K562 (cell line): Measurements from ENCODE around the gene PSME1. TPM values are rescaled to one million over a fixed set of nuclear protein-coding genes. Genes with fewer than 3 reads are reported as not detected.

Experiments used
- ATAC-seq: fragments of 200-7000 bp; cut with Tn5 transposase; 3 replicates; pipeline ENCODE4 v1.9.1; 2020; ENCODE audit warnings: moderate library complexity
- BruUV-seq: library from RNA; stranded (reverse); fragments of 400-500 nt; replicated peaks from 2 replicates; lab custom pipeline; 2021; lab: Mats Ljungman, UMichigan
- CTCF ChIA-PET: fragments of 300-600 bp; formaldehyde crosslinking; extraction: SDS; loops from one replicate; lab custom pipeline; 2021; ENCODE audit warnings: low intra/inter-chr PET ratio; lab: Yijun Ruan, JAX
- POLR2A ChIA-PET: fragments of 300-600, 350-650 bp; sonication (Branson Sonifier 250); formaldehyde crosslinking; extraction: SDS; loops from one replicate; lab custom pipeline; 2021; ENCODE audit warnings: antibody characterized with exemption, inconsistent platforms; lab: Yijun Ruan, JAX
- DNase-seq, 4 experiments: peaks; one replicate each; pipeline versions ENCODE4 v3.0.0 to v3.0.0-alpha.2; 2011 to 2018; ENCODE audit warnings: low spot score in 3 of 4, mixed read lengths in 3 of 4; ENCODE audit errors: extremely low read depth in 1 of 4
- FAIRE-seq: peaks from 2 replicates; lab custom pipeline; 2011; peaks lifted over from hg19 to GRCh38; lab: Jason Lieb, UNC
- H2AFZ ChIP-seq: 2 replicates; pipeline ENCODE4 v1.6.0; 2011; ENCODE audit warnings: low read depth, low read length, control low read depth, inconsistent platforms
- H3K27ac ChIP-seq: fragments of 200-600 bp; 3 replicates; pipeline ENCODE4 v1.8.0; 2011; ENCODE audit warnings: low read depth, mild to moderate bottlenecking, control low read depth, inconsistent platforms, low read length, moderate library complexity, mixed read lengths; ENCODE audit errors: extremely low read depth
- H3K27me3 ChIP-seq, 2 experiments: fragments of 300-600 bp in 1 of 2; 2 replicates in 1 of 2; 3 replicates in 1 of 2; pipeline versions ENCODE4 v1.6.0 to v1.8.0; 2011; ENCODE audit warnings: inconsistent platforms in 2 of 2, low read length in 2 of 2, mild to moderate bottlenecking in 1 of 2, mixed read lengths in 1 of 2, moderate library complexity in 1 of 2; ENCODE audit not compliant: control insufficient read depth in 2 of 2, insufficient read depth in 2 of 2
- H3K36me3 ChIP-seq: fragments of 300-600 bp; 3 replicates; pipeline ENCODE4 v1.8.0; 2011; ENCODE audit warnings: mild to moderate bottlenecking, low read length, inconsistent platforms; ENCODE audit not compliant: control insufficient read depth, insufficient read depth
- H3K4me1 ChIP-seq, 2 experiments: fragments of 200-600 bp in 1 of 2; replicated peaks in 1 of 2; 2 replicates in 1 of 2; 3 replicates in 1 of 2; pipeline versions ENCODE4 v1.5.1 to v1.8.0; 2011; ENCODE audit warnings: inconsistent platforms in 2 of 2, low read length in 2 of 2, mild to moderate bottlenecking in 1 of 2, mixed read lengths in 1 of 2, moderate library complexity in 1 of 2; ENCODE audit not compliant: control insufficient read depth in 2 of 2, insufficient read depth in 2 of 2
- H3K4me2 ChIP-seq: 2 replicates; pipeline ENCODE4 v1.6.1; 2011; ENCODE audit warnings: low read length, control low read depth, inconsistent platforms, mixed read lengths; ENCODE audit not compliant: insufficient read depth
- H3K4me3 ChIP-seq: fragments of 200-600 bp; sonication (generic), shearing (Covaris generic); 2 replicates; pipeline ENCODE4 v1.5.1; 2016; ENCODE audit warnings: control low read depth, inconsistent platforms
- H3K79me2 ChIP-seq: fragments of 200-600 bp; 3 replicates; pipeline ENCODE4 v1.8.0; 2011; ENCODE audit warnings: low read length, inconsistent platforms; ENCODE audit not compliant: control insufficient read depth, insufficient read depth
- H3K9ac ChIP-seq, 2 experiments: 2 replicates each; pipeline versions ENCODE4 v1.6.0 to v1.6.1; 2011; ENCODE audit warnings: low read depth in 2 of 2, low read length in 2 of 2, control low read depth in 1 of 2, inconsistent platforms in 1 of 2, mild to moderate bottlenecking in 1 of 2, mixed read lengths in 1 of 2; ENCODE audit not compliant: insufficient read depth in 1 of 2
- H3K9me1 ChIP-seq: one replicate; pipeline ENCODE4 v1.6.0; 2011; ENCODE audit warnings: inconsistent platforms, mild to moderate bottlenecking, low read length, moderate library complexity; ENCODE audit not compliant: control insufficient read depth, insufficient read depth
- H3K9me3 ChIP-seq: replicated peaks from 2 replicates; pipeline ENCODE4 v1.5.1; 2011; ENCODE audit warnings: low read depth, low read length, inconsistent platforms; ENCODE audit not compliant: control insufficient read depth, insufficient read depth
- H4K20me1 ChIP-seq: replicated peaks from 2 replicates; pipeline ENCODE4 v1.6.1; 2011; ENCODE audit warnings: low read length, inconsistent platforms, mixed read lengths; ENCODE audit not compliant: control insufficient read depth, insufficient read depth
- ARID1B ChIP-seq: fragments of 450-650 bp; IDR thresholded peaks from 2 replicates; pipeline ENCODE4 v1.6.1; 2016; ENCODE audit warnings: antibody characterized with exemption, mild to moderate bottlenecking, inconsistent platforms
- ATF2 ChIP-seq: sonication (generic); formaldehyde crosslinking; IDR thresholded peaks from 2 replicates; pipeline ENCODE4 v1.8.1; 2022; ENCODE audit warnings: missing genetic modification reagents
- ILF3 ChIP-seq: fragments of 450-650 bp; IDR thresholded peaks from 2 replicates; pipeline ENCODE4 v1.6.1; 2018; ENCODE audit warnings: antibody characterized with exemption, mild to moderate bottlenecking, moderate library complexity, borderline replicate concordance
- NFATC3 ChIP-seq: fragments of 450-650 bp; IDR thresholded peaks from 2 replicates; pipeline ENCODE4 v1.6.1; 2017; ENCODE audit warnings: mild to moderate bottlenecking
- TGIF2 ChIP-seq: sonication (generic); formaldehyde crosslinking; IDR thresholded peaks from 2 replicates; pipeline ENCODE4 v1.8.1; 2022; ENCODE audit warnings: mild to moderate bottlenecking, missing genetic modification reagents, moderate library complexity
- ZNF143 ChIP-seq: sonication (generic); formaldehyde crosslinking; IDR thresholded peaks from 2 replicates; pipeline ENCODE4 v1.9.0; 2022; ENCODE audit warnings: mild to moderate bottlenecking, missing genetic modification reagents
- ZNF57 ChIP-seq: fragments of 450-650 bp; formaldehyde crosslinking; IDR thresholded peaks from 2 replicates; pipeline ENCODE4 v1.4.0; 2020; ENCODE audit warnings: mild to moderate bottlenecking, moderate library complexity
- ZNF668 ChIP-seq: fragments of 250-450 bp; sonication (Bioruptor Pico); IDR thresholded peaks from 2 replicates; pipeline ENCODE4 v1.8.0; 2022; ENCODE audit warnings: mild to moderate bottlenecking, inconsistent platforms
- ZNF76 ChIP-seq: fragments of 250-450 bp; sonication (Bioruptor Pico); IDR thresholded peaks from 2 replicates; pipeline ENCODE4 v1.4.0; 2020; ENCODE audit warnings: mild to moderate bottlenecking, moderate library complexity, borderline replicate concordance
- WGBS: fragments of 100-300 bp; shearing (Covaris generic); methylation state at CpG from one replicate; pipeline ENCODE4 v1.1.6; 2016; ENCODE audit warnings: low coverage, mixed read lengths; ENCODE audit not compliant: insufficient coverage; ENCODE audit errors: missing lambda C conversion rate; 5-methylcytosine and 5-hydroxymethylcytosine counted together
- in situ Hi-C: fragments of 300-500 bp; cut with MboI; formaldehyde crosslinking; loops from 4 replicates; pipeline ENCODE4 v1.15.0; 2018; ENCODE audit warnings: inconsistent platforms, mixed read lengths
- intact Hi-C: fragments of 100-400 bp; cut with micrococcal nuclease; formaldehyde crosslinking; loops from 2 replicates; pipeline ENCODE4 v1.14.2; 2022
- polyA plus RNA-seq, 8 experiments: library from polyadenylated mRNA; depleted of rRNA in 4 of 8; stranded (reverse) in 5 of 8; unstranded in 3 of 8; fragments of >200 nt; fragmentation: Nextera tagmentation in 2 of 8; fragmentation: Illumina TruSeq in 1 of 8; extraction: Ambion mirVana in 2 of 8; extraction: Trizol in 1 of 8; gene quantifications; 2 replicates each; pipeline versions ENCODE4 v1.2.1 to v1.2.3, GENCODE V29; 2011 to 2014; ENCODE audit warnings: inconsistent platforms in 1 of 8, missing spikeins in 1 of 8
- total RNA-seq, 7 experiments: library from RNA; depleted of rRNA in 6 of 7; stranded (reverse); fragments of >200 nt in 6 of 7; fragmentation: Illumina TruSeq in 2 of 7; extraction: Trizol in 2 of 7; gene quantifications; 2 replicates each; pipeline versions ENCODE4 v1.2.1 to v1.2.3, GENCODE V29; 2011 to 2021; ENCODE audit warnings: low replicate concordance in 1 of 7
- TF ChIP-seq, protein P1 (sequence below): fragments of 450-650 bp; formaldehyde crosslinking; IDR thresholded peaks from 2 replicates; pipeline ENCODE4 v1.4.0; 2022; ENCODE audit warnings: missing genetic modification characterization

PSME1 gene
- total and polyA plus RNA-seq, 9 of the 15 experiments (the other 6 are each of a cell fraction or from before 2014, with no cell fraction given), result 20.3 to 180 (median 67.5) TPM

DNA sequence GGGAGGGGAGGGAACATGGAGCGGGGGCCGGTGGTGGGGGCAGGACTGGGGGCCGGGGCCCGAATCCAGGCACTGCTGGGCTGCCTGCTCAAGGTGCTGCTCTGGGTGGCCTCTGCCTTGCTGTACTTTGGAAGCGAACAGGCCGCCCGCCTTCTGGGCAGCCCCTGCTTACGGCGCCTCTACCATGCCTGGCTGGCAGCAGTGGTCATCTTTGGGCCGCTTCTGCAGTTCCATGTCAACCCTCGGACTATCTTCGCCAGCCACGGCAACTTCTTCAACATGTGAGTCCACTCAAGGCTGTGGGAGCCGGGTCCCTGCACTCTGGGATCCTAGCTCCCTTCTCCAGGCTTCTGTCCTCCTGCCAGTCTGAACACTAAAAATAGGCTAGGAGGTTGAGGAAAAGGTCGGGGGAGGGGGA, 4.4 kb upstream of the PSME1 start:
- BruUV-seq, result no TSS peak
- intact Hi-C loops (no loop called here), in situ Hi-C loops (no loop called here)
- 88% methylated on average over 8 of the region's 15 CpGs for WGBS
- no peaks in the 10 kb centered on the region for H3K27me3 ChIP-seq
- ChIA-PET POLR2A (no interaction called here), CTCF (no interaction called here)
- DNase-seq, result no peak
- no peak overlapping the region for H3K9ac ChIP-seq
- no peak overlapping the region for H3K4me3 ChIP-seq
- H4K20me1 ChIP-seq, result no peaks in the 10 kb centered on the region
- no peaks in the 10 kb centered on the region for H3K9me3 ChIP-seq
- H2AFZ ChIP-seq, result no peak overlapping the region
- no peaks in the 10 kb centered on the region for H3K36me3 ChIP-seq
- H3K27ac ChIP-seq, result no peak overlapping the region
- H3K4me2 ChIP-seq, result no peak overlapping the region
- H3K79me2 ChIP-seq, result peaks cover under 1% of the 10 kb centered on the region; the same call in 1 of the 3 replicates
- H3K4me1 ChIP-seq, result peaks cover 4 to 23% of the 10 kb centered on the region in 2 experiments; a peak in 4 of 5 replicates
- TF ChIP-seq ZNF57 (CRISPR knock-in tag) (no peak), ZNF76 (no peak), ZNF668 (CRISPR knock-in tag) (no peak), TGIF2 (no peak), ZNF143 (CRISPR knock-in tag) (no peak)
- TF ChIP-seq, all 486 proteins: peak for 0
- ATAC-seq, result no peak
- FAIRE-seq, result no peak
- H3K9me1 ChIP-seq, result no peaks in the 10 kb centered on the region

- Histone ChIP-seq H4K20me1 (no peaks in the 10 kb centered on the region), H3K4me1 (peaks cover 7 to 29% of the 10 kb centered on the region in 2 experiments; a peak in 4 of 5 replicates), H3K36me3 (no peaks in the 10 kb centered on the region), H3K9me1 (no peaks in the 10 kb centered on the region), H2AFZ (no peak overlapping the region), H3K27me3 (no peaks in the 10 kb centered on the region), H3K27ac (no peak overlapping the region), H3K9me3 (no peaks in the 10 kb centered on the region), H3K4me2 (no peak overlapping the region), H3K9ac (peak overlapping the region in 1 of 2 experiments; percentile 76; a peak in 1 of 4 replicates), H3K79me2 (peaks cover 4% of the 10 kb centered on the region; the same call in 2 of the 3 replicates), H3K4me3 (no peak overlapping the region)
- WGBS, result 79% methylated on average over 13 of the region's 24 CpGs
- no peak for FAIRE-seq
- intact Hi-C loops, result no loop called here
- DNase-seq, result no peak
- ATAC-seq, result no peak
- CTCF ChIA-PET, result no interaction called here
- POLR2A ChIA-PET, result interaction anchor here (0.6 to 0.7 kb wide), 3 partner anchors 29 to 193 kb away, joined by 3 to 4 read pairs (median 4); no protein-coding TSS in a partner anchor
- no TSS peak for BruUV-seq
- in situ Hi-C loops, result no loop called here
- TF ChIP-seq ARID1B, result no peak
- TF ChIP-seq NFATC3, result no peak
- TF ChIP-seq, protein P1, sequence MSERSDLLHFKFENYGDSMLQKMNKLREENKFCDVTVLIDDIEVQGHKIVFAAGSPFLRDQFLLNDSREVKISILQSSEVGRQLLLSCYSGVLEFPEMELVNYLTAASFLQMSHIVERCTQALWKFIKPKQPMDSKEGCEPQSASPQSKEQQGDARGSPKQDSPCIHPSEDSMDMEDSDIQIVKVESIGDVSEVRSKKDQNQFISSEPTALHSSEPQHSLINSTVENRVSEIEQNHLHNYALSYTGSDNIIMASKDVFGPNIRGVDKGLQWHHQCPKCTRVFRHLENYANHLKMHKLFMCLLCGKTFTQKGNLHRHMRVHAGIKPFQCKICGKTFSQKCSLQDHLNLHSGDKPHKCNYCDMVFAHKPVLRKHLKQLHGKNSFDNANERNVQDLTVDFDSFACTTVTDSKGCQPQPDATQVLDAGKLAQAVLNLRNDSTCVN (CRISPR knock-in tag), result no peak
- no peak for TF ChIP-seq ILF3
- no peak for TF ChIP-seq ATF2 (CRISPR knock-in tag)
Observed at GRCh38 chr14:24132061-24132685, 3.8 kb upstream of the PSME1 start.
